IPS-20b (cell line): ENCODE results near the gene TNS3.

Experiments used
- H3K27ac ChIP-seq: one replicate; pipeline ENCODE4 v1.5.1; 2013; ENCODE audit warnings: low read length
- H3K27me3 ChIP-seq: 2 replicates; pipeline ENCODE4 v1.6.1; 2013; ENCODE audit warnings: mild to moderate bottlenecking, low read length, inconsistent platforms; ENCODE audit not compliant: insufficient read depth
- H3K36me3 ChIP-seq: 2 replicates; pipeline ENCODE4 v1.6.1; 2013; ENCODE audit warnings: low read depth, mild to moderate bottlenecking, inconsistent platforms, low read length, moderate library complexity; ENCODE audit not compliant: insufficient read depth
- H3K4me1 ChIP-seq: 2 replicates; pipeline ENCODE4 v1.6.1; 2013; ENCODE audit warnings: mild to moderate bottlenecking, control low read depth, inconsistent platforms, low read length, moderate library complexity; ENCODE audit not compliant: insufficient read depth
- H3K4me3 ChIP-seq: 2 replicates; pipeline ENCODE4 v1.5.1; 2013; ENCODE audit warnings: mild to moderate bottlenecking, low read length, inconsistent platforms
- H3K9ac ChIP-seq: 2 replicates; pipeline ENCODE4 v1.6.1; 2013; ENCODE audit warnings: low read depth, mild to moderate bottlenecking, inconsistent platforms, low read length, moderate library complexity
- H3K9me3 ChIP-seq: 2 replicates; pipeline ENCODE4 v1.6.1; 2013; ENCODE audit warnings: mild to moderate bottlenecking, low read depth, low read length, inconsistent platforms; ENCODE audit not compliant: insufficient read depth

Gene TNS3

DNA sequence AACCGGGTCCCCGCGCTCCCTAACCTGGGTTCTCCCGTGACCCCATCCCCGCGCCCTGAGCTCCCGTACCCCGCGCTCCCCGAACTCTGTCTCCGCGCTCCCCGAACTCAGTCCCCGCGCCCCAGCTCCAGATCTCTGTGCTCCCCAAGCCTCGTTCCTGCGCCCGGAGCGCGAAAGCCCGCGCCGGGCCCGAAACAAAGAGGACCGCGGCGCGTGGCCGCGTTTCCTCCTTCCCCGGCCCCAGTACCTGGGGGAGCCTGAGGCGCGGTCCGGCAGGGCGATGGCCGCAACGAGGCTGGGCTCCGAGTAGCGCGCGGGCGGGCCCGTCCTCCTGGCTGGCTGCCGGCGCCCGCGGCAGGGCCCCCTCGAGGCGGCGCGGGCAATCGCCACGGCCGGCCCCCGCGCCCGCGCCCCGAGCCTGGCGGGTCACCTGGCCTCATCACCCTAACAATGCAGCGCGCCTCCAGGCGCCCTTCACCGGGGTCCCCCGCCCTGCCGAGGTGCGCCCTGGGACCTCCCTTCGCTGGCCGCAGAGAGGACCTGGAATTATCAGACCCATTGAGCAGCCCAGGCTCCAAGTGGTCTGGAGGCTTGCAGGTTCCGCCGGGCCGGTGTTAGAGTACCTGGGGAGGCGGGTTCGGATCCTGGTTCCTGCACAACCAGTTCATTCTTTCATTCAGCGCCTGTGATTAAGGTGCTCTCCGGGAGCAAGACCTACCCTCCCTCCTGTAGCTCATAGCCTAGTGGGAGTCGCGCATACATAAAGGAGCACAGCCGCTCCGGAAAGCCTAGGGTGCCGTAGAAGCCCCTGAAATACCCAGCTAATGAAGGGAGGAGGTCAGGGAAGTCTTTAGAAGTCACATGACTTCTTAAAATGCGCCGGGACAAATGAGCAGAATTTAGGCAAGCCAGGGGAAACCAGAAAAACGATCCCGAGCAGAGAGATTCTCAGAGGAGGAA, at the start of gene TNS3:
TNS3 (minus strand) TSS at position 308 of the 960 bp plus-strand sequence. CDS start 142,475 bp downstream, outside the sequence.
- Histone ChIP-seq H3K4me3 (peak within 1 kb of the TSS; percentile 78), H3K27me3 (peaks cover 21% of the 10 kb centered on the region), H3K9ac (peak within 1 kb of the TSS; percentile 72), H3K9me3 (no peaks in the 10 kb centered on the region), H3K27ac (no peak within 1 kb of the TSS), H3K4me1 (peaks cover 10% of the 10 kb centered on the region), H3K36me3 (no peaks in the 10 kb centered on the region; the same call in 1 of the 2 replicates)

GRCh38 chr7:47631711-47632110, 49.8 kb upstream of the TNS3 start:
- no peaks in the 10 kb centered on the region; the same call in 1 of the 2 replicates for H3K9me3 ChIP-seq
- peaks cover 24% of the 10 kb centered on the region for H3K27me3 ChIP-seq
- no peak overlapping the region for H3K4me3 ChIP-seq
- H3K9ac ChIP-seq: no peak overlapping the region
- H3K36me3 ChIP-seq: no peaks in the 10 kb centered on the region
- H3K27ac ChIP-seq: no peak overlapping the region
- peaks cover 8% of the 10 kb centered on the region; the same call in 1 of the 2 replicates for H3K4me1 ChIP-seq

- Histone ChIP-seq H3K9me3 (no peaks in the 10 kb centered on the region; the same call in 1 of the 2 replicates), H3K36me3 (no peaks in the 10 kb centered on the region), H3K27me3 (no peaks in the 10 kb centered on the region), H3K27ac (no peak overlapping the region), H3K4me1 (peaks cover 11% of the 10 kb centered on the region; the same call in 1 of the 2 replicates), H3K9ac (no peak overlapping the region), H3K4me3 (no peak overlapping the region)
Observed at GRCh38 chr7:47627580-47628283, 45.8 kb upstream of the TNS3 start.

DNA sequence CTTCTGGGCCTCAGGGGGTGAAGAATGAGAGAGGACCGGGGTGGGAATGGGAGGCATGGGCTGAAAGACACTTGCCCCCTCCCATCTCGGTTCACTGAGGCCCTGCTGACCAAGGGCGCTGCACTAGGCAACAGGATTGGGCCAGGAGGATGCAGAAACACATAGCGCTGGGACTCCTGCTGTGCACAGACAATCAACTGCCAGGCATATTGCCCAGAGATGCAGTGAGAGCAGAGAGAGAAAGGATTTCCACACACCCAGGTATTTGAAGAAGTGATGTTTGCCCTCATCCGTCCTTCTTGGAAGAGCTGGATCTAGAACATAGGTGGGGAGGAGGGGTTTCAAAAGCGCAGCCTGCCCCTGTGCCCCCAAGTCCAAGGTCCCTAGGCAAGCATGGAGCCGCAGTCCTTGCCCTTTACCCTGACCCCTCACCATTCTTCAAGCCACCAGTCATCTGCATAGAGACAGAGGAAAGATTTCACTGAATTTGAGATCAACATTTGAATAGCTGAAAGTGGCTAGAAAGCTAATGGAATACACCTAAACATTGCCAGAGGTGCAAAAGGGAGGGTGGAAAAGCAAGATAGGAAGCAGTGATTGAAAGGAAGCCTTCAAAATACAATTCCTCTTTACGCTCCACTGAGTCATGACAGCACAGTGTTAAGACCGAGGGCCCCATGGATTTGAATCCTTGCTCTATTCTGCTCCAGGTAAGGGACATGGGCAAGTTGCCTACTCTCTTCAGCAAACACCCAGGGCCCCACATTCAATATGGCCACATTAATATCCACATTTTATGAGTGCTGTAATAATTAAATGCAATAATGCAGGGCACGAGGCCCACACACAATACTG, 44.2 kb upstream of the TNS3 start:
- Histone ChIP-seq H3K4me3 (no peak overlapping the region), H3K36me3 (no peaks in the 10 kb centered on the region), H3K9ac (no peak overlapping the region), H3K9me3 (no peaks in the 10 kb centered on the region; the same call in 1 of the 2 replicates), H3K27me3 (no peaks in the 10 kb centered on the region), H3K27ac (no peak overlapping the region), H3K4me1 (peaks cover 11% of the 10 kb centered on the region; the same call in 1 of the 2 replicates)

DNA sequence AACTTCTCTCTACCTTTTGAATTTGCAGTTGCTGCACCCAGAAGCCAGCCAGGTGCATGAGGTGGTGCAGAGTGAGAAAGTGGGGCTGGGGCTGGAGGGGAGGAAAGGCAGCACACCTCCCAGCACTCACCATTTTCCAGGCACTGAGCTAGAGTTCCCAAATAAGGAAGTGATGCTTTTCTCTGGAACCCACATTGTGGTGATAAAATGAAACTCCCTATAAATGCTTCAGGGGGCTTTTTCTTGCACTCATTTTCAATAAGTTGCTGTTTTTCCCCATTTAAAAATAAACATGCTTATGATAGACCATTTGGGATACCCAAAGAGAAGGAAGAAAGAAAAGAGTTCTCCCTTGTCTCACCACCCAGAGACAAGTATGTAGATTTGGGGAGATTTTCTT, 42.8 kb upstream of the TNS3 start:
- Histone ChIP-seq H3K27ac (no peak overlapping the region), H3K27me3 (no peaks in the 10 kb centered on the region), H3K4me3 (no peak overlapping the region), H3K9ac (no peak overlapping the region), H3K4me1 (peaks cover 11% of the 10 kb centered on the region; the same call in 1 of the 2 replicates), H3K9me3 (no peaks in the 10 kb centered on the region), H3K36me3 (no peaks in the 10 kb centered on the region)

DNA sequence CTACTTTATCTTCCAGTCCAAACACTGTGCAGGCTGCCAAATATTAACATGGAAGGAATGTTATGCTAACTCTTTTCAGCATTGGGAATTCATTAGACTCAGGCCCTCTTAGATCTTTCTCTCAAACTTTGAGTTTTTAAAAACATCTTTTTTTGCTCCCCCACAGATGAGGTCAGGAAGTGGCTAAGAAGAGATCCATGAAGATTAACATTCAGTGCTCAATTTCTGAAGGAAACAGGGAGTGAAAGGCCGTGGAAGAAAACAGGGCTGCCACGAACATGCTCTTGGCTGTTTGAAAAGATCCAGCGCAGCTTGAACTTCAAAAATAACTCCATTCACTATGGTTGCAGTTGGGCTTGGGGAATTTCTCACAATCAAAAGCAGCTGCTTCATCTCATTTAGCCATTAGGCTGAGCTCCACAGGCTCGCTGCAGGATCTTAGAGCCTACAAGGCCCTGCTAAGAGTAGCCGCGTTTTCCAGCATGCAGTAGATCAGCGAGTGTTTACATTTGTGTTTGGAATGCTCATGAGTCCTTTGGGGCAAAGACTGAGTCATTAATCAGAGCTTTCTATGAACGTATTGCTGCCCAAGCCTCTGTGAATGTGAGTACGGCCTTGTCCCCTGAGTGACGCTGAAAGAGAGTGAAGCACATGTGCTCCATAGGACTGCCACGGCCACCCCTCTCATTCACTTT, 41.2 kb upstream of the TNS3 start:
- Histone ChIP-seq H3K36me3 (no peaks in the 10 kb centered on the region), H3K27ac (no peak overlapping the region), H3K4me1 (peaks cover 11% of the 10 kb centered on the region; the same call in 1 of the 2 replicates), H3K9ac (no peak overlapping the region), H3K9me3 (no peaks in the 10 kb centered on the region), H3K27me3 (no peaks in the 10 kb centered on the region), H3K4me3 (no peak overlapping the region)

GRCh38 chr7:47622586-47622945, 40.7 kb upstream of the TNS3 start:
- Histone ChIP-seq H3K27ac (no peak overlapping the region), H3K36me3 (no peaks in the 10 kb centered on the region), H3K27me3 (no peaks in the 10 kb centered on the region), H3K4me3 (no peak overlapping the region), H3K9ac (no peak overlapping the region), H3K4me1 (peaks cover 11% of the 10 kb centered on the region; the same call in 1 of the 2 replicates), H3K9me3 (no peaks in the 10 kb centered on the region)

- Histone ChIP-seq H3K4me1 (peaks cover 11% of the 10 kb centered on the region; the same call in 1 of the 2 replicates), H3K9me3 (no peaks in the 10 kb centered on the region), H3K27ac (no peak overlapping the region), H3K4me3 (no peak overlapping the region), H3K36me3 (no peaks in the 10 kb centered on the region), H3K27me3 (no peaks in the 10 kb centered on the region), H3K9ac (no peak overlapping the region)
Observed at GRCh38 chr7:47621979-47622561, 40.2 kb upstream of the TNS3 start.

- Histone ChIP-seq H3K9me3 (no peaks in the 10 kb centered on the region), H3K27ac (no peak overlapping the region), H3K4me3 (no peak overlapping the region), H3K27me3 (no peaks in the 10 kb centered on the region), H3K4me1 (peaks cover 9% of the 10 kb centered on the region; the same call in 1 of the 2 replicates), H3K9ac (no peak overlapping the region), H3K36me3 (no peaks in the 10 kb centered on the region)
Observed at GRCh38 chr7:47621347-47621746, 39.4 kb upstream of the TNS3 start.

GRCh38 chr7:47619806-47620205, 37.9 kb upstream of the TNS3 start:
- H3K27me3 ChIP-seq: no peaks in the 10 kb centered on the region
- H3K27ac ChIP-seq: no peak overlapping the region
- no peaks in the 10 kb centered on the region for H3K4me1 ChIP-seq
- H3K4me3 ChIP-seq: no peak overlapping the region
- H3K9me3 ChIP-seq: no peaks in the 10 kb centered on the region
- no peak overlapping the region for H3K9ac ChIP-seq
- H3K36me3 ChIP-seq: no peaks in the 10 kb centered on the region
